Esophagus muscularis mucosa (tissue), 4 donors: ENCODE results near the gene ANKRD24. TPM values are rescaled to one million over a fixed set of nuclear protein-coding genes. Genes with fewer than 3 reads are reported as not detected.
"Not testable (repeated sequence)": the region's sequence is repeated elsewhere in the genome, so short reads cannot be mapped to it uniquely, and the experiment has no call there.

Experiments
- DNase-seq: peaks from one replicate; pipeline ENCODE4 v3.0.0-alpha.2; 2017; ENCODE audit errors: extremely low spot score
- H3K27ac ChIP-seq, 4 donors: fragments of 200-600 bp; sonication (generic); replicated peaks in 1 of 4; 1 replicate in 3 of 4; 2 replicates in 1 of 4; pipeline ENCODE4 v1.5.1; 2016 to 2019; ENCODE audit warnings: mild to moderate bottlenecking in 1 of 4
- H3K27me3 ChIP-seq, 4 donors: fragments of 200-600 bp; sonication (generic); one replicate each; pipeline versions ENCODE4 v1.5.1 to v1.6.0; 2016 to 2019
- H3K36me3 ChIP-seq, 4 donors: fragments of 200-600 bp; sonication (generic); one replicate each; pipeline ENCODE4 v1.5.1; 2016 to 2019
- H3K4me1 ChIP-seq, 4 donors: fragments of 200-600 bp; sonication (generic); one replicate each; pipeline ENCODE4 v1.5.1; 2016 to 2019
- H3K4me3 ChIP-seq, 4 donors: fragments of 200-600 bp; sonication (generic); 1 replicate in 2 of 4; 2 replicates in 2 of 4; pipeline ENCODE4 v1.5.1; 2016 to 2019; ENCODE audit warnings: mild to moderate bottlenecking in 4 of 4, moderate library complexity in 1 of 4
- H3K9me3 ChIP-seq, 4 donors: fragments of 200-600 bp; sonication (generic); 1 replicate in 3 of 4; 2 replicates in 1 of 4; pipeline ENCODE4 v1.5.1; 2016 to 2019
- CTCF ChIP-seq, 3 experiments: fragments of 200-600 bp in 2 of 3; fragments of 450-650 bp in 1 of 3; sonication (generic) in 2 of 3; IDR thresholded peaks; one replicate each; pipeline ENCODE4 v1.5.1; 2017 to 2019; ENCODE audit warnings: antibody characterized with exemption in 3 of 3, mild to moderate bottlenecking in 2 of 3, moderate library complexity in 1 of 3
- EP300 ChIP-seq: sonication (generic); formaldehyde crosslinking; IDR thresholded peaks from one replicate; pipeline ENCODE4 v1.6.1; 2017; ENCODE audit warnings: antibody characterized with exemption
- POLR2A ChIP-seq: fragments of 450-650 bp; IDR thresholded peaks from one replicate; pipeline ENCODE4 v1.6.1; 2017; ENCODE audit warnings: antibody characterized with exemption, moderate library complexity, mild to moderate bottlenecking, low read depth
- POLR2AphosphoS5 ChIP-seq, 2 donors: sonication (generic); formaldehyde crosslinking; IDR thresholded peaks; one replicate each; pipeline ENCODE4 v1.6.1; 2017; ENCODE audit warnings: antibody characterized with exemption in 2 of 2
- WGBS: methylation state at CpG from one replicate; pipeline ENCODE4 v1.1.5; 2018; 5-methylcytosine and 5-hydroxymethylcytosine counted together
- intact Hi-C: fragments of 100-400 bp; cut with DNase I; formaldehyde crosslinking; loops from one replicate; pipeline ENCODE4 v1.15.1; 2023
- total RNA-seq, 4 donors: library from RNA; depleted of rRNA; stranded (reverse); fragments of >200 nt; gene quantifications; one replicate each; pipeline versions ENCODE4 v1.1.0 to v1.2.1, GENCODE V29; 2016

The ANKRD24 gene
- total RNA-seq, 4 donors from 2014 or later = 0.32 to 2.5 (median 0.96) TPM

GRCh38 chr19:4213116-4213515 is 30.6 kb downstream of the ANKRD24 start:
- H3K27ac ChIP-seq = no peak overlapping the region
- H3K4me1 ChIP-seq = no peaks in the 10 kb centered on the region
- intact Hi-C loops = no loop called here
- no peaks in the 10 kb centered on the region for H3K9me3 ChIP-seq
- H3K36me3 ChIP-seq = no peaks in the 10 kb centered on the region
- no peak for TF ChIP-seq EP300
- no peak for TF ChIP-seq POLR2AphosphoS5 (IDR thresholded peaks at IDR 0.05)
- TF ChIP-seq POLR2A = no peak
- TF ChIP-seq CTCF (IDR thresholded peaks at IDR 0.05) = no peak
- H3K27me3 ChIP-seq = peaks cover 0 to 44% (median 0%) of the 10 kb centered on the region in 4 donors
- 77% methylated on average over 3 of the region's 3 CpGs for WGBS
- DNase-seq = no peak
- no peak overlapping the region for H3K4me3 ChIP-seq

GRCh38 chr19:4215807-4216206 is 33.3 kb downstream of the ANKRD24 start:
- 52% methylated on average over 10 of the region's 10 CpGs for WGBS
- H3K4me3 ChIP-seq = no peak overlapping the region
- TF ChIP-seq POLR2A (no peak), EP300 (no peak), POLR2AphosphoS5 (IDR thresholded peaks at IDR 0.05) (no peak), CTCF (IDR thresholded peaks at IDR 0.05) (no peak)
- no peaks in the 10 kb centered on the region for H3K9me3 ChIP-seq
- peaks cover 0 to 18% (median 0%) of the 10 kb centered on the region in 4 donors for H3K27me3 ChIP-seq
- no peak overlapping the region for H3K27ac ChIP-seq
- no peaks in the 10 kb centered on the region for H3K36me3 ChIP-seq
- DNase-seq = no peak
- H3K4me1 ChIP-seq = no peaks in the 10 kb centered on the region
- intact Hi-C loops = no loop called here

DNA sequence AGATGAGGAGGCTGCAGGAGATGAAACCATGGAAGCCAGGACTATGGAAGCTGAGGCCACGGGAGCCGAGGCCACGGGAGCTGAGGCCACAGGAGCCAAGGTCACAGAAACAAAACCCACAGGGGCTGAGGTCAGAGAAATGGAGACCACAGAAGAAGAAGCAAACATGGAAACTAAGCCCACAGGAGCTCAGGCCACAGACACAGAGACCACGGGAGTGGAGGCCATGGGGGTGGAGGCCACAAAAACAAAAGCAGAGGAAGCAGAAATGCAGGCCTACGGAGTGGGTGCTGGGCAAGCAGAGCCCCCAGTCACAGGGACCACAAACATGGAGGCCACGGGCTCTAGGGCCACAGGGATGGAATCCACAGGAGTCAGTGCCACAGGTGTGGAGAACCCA is 34.4 kb downstream of the ANKRD24 start:
- DNase-seq = no peak
- no peak overlapping the region for H3K27ac ChIP-seq
- intact Hi-C loops = no loop called here
- H3K4me3 ChIP-seq = no peak overlapping the region
- no peaks in the 10 kb centered on the region for H3K36me3 ChIP-seq
- TF ChIP-seq EP300 (no peak), CTCF (IDR thresholded peaks at IDR 0.05) (no peak)
- WGBS = 81% methylated on average over 6 of the region's 6 CpGs
- peaks cover 0 to 7% (median 0%) of the 10 kb centered on the region in 4 donors for H3K27me3 ChIP-seq
- H3K9me3 ChIP-seq = no peaks in the 10 kb centered on the region
- H3K4me1 ChIP-seq = no peaks in the 10 kb centered on the region

DNA sequence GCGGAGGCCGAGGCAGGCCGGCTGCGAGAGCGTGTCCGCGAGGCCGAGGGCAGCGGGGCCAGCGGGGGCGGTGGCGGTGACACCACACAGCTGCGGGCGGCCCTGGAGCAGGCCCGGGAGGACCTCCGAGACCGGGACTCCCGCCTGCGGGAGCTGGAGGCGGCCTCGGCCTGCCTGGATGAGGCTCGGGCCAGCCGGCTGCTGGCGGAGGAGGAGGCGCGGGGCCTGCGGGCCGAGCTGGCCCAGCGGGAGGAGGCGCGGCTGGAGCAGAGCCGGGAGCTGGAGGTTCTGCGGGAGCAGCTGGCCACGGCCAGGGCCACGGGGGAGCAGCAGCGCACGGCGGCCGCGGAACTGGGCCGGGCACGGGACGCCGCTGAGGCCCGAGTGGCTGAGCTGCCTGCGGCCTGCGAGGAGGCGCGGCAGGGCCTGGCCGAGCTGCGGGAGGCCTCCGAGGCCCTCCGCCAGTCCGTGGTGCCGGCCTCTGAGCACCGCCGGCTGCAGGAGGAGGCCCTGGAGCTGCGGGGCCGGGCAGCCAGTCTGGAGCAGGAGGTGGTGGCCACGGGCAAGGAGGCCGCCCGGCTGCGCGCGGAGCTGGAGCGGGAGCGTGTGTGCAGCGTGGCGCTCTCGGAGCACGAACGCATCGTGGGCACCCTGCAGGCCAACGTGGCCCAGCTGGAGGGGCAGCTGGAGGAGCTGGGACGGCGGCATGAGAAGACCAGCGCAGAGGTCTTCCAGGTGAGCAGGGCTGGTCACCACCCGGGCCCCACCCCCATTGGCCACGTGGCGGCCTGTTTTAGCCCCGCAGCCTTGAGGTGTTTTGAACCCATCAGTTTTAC is 35.2 kb downstream of the ANKRD24 start:
- Histone ChIP-seq H3K36me3 (no peaks in the 10 kb centered on the region), H3K27ac (no peak overlapping the region), H3K27me3 (peaks cover 0 to 1% (median 0%) of the 10 kb centered on the region in 4 donors), H3K9me3 (no peaks in the 10 kb centered on the region), H3K4me3 (no peak overlapping the region), H3K4me1 (no peaks in the 10 kb centered on the region)
- intact Hi-C loops = no loop called here
- WGBS = 94% methylated on average over 81 of the region's 81 CpGs
- TF ChIP-seq POLR2AphosphoS5 (IDR thresholded peaks at IDR 0.05) (no peak), EP300 (no peak), CTCF (IDR thresholded peaks at IDR 0.05) (no peak), POLR2A (no peak)
- no peak for DNase-seq

DNA sequence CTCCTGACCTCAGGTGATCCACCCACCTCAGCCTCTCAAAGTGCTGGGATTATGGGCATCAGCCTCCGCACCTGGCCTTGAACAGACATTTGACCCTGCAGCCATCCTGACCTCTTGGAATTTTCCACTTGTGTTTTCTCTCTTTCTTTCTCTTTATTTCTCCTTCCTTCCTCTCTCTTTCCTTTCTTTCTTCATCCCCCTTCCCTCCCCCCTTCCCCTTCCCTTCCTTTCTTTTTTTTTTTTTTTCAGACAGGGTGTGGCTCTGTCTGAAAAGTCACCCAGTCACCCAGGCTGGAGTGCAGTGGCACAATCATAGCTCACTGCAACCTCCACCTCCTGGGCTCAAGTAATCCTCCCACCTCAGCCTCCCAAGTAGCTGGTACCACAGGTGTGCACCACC is 36.0 kb downstream of the ANKRD24 start:
- DNase-seq, H3K4me1 ChIP-seq, intact Hi-C loops, H3K27ac ChIP-seq, H3K36me3 ChIP-seq, H3K9me3 ChIP-seq, H3K4me3 ChIP-seq, H3K27me3 ChIP-seq: not testable (repeated sequence)
- WGBS = 100% methylated on average over 1 of the region's 1 CpG
